ENCODE measurements around the gene CFAP77.

- no peak for TF ChIP-seq GLIS3 (CRISPR knock-in tag; IDR thresholded peaks at IDR 0.05)
- TF ChIP-seq TSHZ2 (CRISPR knock-in tag; IDR thresholded peaks at IDR 0.05), result no peak
- TF ChIP-seq CSDC2 (CRISPR knock-in tag; IDR thresholded peaks at IDR 0.05), result no peak
- no peak for TF ChIP-seq ESRRG (CRISPR knock-in tag; IDR thresholded peaks at IDR 0.05)
- TF ChIP-seq CREB5 (CRISPR knock-in tag; IDR thresholded peaks at IDR 0.05; ENCODE audit: low read depth), result no peak
- TF ChIP-seq ZNF8 (CRISPR knock-in tag; IDR thresholded peaks at IDR 0.05), result no peak
These were observed 115.5 kb downstream of the CFAP77 start for GRCh38 chr9:132525308-132526023.

Data from SK-N-SH treated with all-trans-retinoic acid at 6 μM for 48 hours (cell line).